Measurements from ENCODE around the gene PDZD4.

PDZD4 gene

DNA sequence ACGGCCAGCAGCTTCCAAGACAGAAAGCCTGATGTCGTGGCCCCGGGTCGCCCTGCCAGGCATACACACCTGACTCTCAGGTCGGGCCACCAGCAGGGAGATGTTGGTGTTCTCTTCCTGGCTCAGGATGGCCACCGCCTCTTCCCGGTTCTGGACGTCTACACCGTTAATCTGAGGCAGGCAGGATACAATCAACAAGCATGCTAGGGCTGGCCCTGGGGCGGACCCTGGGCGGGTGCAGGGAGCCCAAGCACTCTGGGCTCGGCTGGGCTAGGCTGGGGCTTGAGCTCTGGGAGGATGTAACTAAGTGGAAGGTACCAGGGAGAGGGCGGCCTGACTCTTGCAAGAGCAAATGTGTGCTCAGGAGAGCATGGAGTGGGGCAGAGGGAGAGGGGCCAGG, 24.9 kb downstream of the PDZD4 start:
- DNase-seq, result no peak

DNA sequence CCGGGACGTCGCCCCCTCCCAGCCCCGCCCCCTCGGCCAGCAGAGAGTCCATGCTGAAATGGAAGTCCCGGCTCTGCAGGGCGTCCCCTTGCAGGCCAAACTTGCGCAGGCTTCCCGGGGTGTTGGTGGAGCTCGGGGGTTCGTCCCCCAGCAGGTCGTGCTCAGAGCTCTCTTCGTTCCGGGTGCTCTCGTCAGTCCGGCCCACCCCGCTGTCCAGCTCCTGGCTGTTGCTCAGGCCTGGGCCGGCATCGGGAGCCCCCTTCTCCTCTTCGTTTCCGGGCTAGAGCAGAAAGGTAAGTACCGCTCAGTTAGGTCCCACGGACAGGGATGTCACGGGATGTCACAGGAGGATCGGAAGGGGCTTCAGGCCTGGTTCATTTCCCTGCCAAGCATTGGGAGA, 25.7 kb downstream of the PDZD4 start:
- DNase-seq, result no peak

DNA sequence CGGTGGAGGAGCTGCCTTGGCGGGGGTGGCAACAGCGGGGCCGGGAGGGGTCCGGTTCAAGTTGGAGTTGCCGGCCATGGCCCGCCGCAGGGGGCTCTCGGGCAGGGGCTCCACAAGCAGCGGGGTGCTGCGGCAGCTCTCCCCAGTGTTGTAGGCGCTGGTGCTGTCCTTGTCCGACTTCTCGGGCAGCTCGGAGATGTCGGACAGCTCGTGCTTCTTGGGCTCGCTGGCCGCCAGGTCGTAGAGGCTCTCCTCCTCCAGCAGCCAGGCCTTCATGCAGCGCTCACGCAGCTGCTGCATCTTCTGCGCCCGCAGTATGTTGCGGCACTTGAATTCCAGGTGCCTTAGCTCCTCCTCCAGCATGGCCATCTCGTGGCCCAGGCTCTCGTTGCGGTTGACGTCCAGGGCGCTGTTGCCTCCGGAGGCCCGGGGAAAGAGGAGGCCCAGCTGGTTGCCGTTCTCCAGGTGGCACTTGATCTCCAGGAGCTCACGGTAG, 26.2 kb downstream of the PDZD4 start:
- no peak for DNase-seq

DNA sequence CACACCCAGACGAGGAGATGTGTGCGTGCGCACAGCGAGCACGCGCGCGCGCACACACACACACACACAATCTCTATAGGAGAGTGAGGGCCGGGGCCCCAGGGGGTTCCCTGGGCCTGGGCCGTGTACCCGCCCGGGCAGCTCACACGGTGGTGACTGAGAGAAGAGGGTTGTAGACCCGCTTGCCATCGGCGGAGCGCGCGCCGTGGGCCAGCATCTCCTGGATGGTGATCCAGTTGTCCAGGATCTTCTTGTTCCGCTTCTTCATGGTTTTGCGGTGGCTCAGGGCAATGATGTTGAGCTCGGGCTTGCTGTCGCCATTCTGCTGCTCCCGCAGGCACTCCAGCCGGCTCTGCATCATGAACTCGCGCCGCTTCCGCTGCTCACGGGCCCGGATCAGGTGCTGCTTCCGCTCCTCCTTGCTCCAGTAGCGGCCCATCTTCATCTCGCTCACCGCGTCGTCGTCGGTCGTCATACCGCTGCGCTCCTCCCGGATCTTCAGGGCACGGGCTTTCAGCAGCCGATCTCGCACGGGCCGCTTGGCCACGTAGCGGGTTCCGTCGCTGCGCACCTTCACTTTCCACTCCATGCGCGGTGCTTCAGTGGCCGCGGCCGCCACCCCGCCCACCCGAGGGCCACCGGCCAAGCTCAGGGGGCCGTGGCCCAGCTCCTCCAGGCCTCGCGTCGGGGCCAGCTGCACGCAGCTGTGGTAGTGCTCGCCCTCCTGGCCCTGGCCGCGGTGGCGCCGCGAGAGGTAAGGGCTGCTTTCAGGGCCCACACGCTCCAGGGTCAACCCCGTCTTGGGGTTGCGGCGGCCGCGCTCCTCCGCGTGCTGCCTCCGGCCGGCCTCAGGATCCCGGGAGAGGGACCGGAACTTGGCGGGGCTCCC, 26.9 kb downstream of the PDZD4 start:
- DNase-seq, result no peak

DNA sequence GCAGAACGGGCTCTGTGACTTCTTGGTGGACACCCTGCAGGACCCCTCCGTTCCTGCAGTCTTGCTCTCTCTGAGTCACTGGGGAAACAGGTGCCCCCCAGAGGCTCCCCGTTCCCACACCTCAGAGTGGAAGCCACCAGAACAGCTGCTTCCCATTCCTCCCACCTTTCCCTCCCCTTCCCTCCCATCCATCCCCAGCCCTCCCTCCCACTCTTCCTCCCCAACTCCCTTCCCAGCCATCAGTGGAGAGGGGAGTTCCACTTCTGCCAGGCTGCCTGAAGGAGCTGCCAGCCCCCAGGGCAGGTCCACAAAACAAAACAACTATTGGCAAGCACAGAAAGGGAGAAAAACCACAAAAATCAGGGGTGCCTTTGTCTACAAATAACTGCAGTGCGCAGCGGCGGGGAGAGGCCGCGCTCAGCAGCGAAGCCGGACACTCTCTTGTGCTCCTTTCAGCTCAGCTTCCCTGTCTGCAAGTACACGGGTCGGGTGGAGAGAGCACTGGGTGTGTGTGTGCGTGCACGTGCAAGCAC, 27.8 kb downstream of the PDZD4 start:
- no peak for DNase-seq

DNA sequence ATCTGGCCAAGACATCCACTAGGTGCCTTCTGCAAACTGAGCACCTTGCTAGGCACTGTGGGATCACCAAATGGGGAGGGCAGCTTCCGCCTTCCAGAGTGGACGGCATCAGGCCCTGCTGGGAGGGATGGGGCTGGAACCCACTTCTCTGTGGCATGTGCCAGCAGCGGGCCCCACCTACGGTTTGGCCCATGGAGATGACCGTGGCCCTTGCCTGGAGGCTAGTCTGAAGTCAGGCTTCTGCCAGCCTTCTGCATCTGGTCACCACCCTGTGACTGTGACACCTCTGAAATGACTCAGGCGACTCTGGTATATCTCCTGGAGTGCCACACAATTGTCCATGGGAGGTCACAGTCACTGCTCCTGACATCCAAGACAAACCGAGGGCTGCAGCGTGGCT, 28.7 kb downstream of the PDZD4 start:
- no peak for DNase-seq

DNA sequence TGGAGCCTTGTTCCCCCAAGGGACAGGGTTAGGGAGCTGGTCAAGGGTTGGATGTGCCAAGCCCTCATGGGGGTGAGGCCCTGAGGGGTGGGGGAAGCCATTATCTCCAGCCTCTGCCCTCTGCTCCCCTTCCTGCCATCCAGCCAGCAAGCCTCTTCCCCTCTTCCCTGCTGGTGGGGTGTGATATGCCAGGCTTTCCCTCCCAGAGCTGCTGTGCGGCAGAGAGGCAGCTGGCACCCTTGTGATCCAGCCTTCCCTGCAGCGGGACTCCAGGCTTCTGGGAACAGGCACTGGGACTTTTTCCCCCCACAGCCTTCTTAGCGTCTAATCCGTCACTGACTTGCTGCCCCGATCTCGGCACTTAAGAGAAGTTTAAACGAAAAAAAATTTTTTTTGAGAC, 29.6 kb downstream of the PDZD4 start:
- no peak for DNase-seq

DNA sequence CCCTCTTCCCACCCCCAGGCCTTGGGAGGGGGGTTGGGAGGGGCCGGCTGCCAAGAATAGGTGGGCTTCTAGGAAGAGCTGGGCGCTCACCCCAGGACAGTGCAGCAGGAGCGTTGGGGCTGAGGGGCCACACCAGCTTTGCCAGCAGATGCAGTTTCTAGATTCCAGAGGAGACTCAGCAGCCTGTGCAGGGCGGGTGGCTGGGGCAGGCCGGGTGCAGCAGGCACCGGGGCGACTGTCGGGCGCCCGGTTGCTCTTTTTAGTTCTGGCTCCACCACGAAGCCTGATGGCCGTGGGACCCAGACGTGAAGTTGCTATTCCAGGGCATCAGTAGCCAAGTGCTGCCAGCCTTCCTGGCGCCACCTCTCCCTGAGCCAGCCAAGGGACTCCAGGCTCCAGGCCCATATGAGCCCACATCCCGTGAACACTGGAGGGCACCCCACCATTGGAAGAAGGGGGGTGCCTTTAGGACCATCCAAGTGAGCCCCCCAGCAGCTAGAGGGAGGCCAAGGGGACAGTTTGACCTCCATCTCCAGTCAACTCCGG, 30.1 kb downstream of the PDZD4 start:
- DNase-seq, result no peak

DNA sequence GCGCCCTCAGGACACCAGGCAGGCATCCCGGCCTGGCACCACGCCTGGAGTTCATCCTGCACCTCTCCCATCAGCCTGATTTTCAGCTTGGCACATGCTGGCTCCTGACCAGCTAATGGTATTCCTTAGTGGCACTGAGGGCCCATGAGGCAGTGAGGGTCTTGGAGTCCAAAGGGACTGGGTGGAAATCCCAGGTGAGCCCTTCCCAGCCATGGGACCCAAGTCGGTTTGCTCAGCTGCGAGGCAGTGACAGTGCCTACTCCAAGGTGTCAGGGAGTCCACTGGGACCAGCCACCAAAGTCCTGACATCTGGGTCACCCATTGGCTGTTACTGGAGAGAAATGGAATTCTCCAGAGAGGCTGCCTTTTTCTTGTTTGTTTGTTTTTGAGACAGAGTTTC, 31.0 kb downstream of the PDZD4 start:
- DNase-seq, result no peak

DNA sequence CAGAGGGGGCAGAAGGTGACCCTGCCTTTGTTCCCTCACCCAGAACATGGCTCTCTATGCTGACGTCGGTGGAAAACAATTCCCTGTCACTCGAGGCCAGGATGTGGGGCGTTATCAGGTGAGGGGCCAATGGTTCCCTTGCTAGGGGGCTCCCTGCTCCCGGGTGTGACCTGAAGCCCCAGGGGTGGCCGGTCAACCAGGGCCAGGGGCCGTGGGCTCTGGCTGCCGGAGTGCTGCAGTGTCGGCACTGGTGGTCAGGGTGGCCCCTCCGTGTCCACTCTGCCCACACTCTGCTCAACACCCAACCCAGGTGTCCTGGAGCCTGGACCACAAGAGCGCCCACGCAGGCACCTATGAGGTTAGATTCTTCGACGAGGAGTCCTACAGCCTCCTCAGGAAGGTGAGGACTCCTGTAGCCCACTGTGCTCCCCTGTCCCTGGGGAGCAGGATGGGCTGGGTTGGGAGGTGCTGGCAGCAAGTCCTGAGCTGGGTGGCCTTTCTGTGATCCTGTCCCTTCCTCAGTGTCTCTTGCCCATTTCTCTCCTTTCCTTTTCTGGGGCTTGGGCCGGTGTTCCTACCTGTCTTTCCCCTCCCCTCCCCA, 32.8 kb downstream of the PDZD4 start:
- no peak for DNase-seq

DNA sequence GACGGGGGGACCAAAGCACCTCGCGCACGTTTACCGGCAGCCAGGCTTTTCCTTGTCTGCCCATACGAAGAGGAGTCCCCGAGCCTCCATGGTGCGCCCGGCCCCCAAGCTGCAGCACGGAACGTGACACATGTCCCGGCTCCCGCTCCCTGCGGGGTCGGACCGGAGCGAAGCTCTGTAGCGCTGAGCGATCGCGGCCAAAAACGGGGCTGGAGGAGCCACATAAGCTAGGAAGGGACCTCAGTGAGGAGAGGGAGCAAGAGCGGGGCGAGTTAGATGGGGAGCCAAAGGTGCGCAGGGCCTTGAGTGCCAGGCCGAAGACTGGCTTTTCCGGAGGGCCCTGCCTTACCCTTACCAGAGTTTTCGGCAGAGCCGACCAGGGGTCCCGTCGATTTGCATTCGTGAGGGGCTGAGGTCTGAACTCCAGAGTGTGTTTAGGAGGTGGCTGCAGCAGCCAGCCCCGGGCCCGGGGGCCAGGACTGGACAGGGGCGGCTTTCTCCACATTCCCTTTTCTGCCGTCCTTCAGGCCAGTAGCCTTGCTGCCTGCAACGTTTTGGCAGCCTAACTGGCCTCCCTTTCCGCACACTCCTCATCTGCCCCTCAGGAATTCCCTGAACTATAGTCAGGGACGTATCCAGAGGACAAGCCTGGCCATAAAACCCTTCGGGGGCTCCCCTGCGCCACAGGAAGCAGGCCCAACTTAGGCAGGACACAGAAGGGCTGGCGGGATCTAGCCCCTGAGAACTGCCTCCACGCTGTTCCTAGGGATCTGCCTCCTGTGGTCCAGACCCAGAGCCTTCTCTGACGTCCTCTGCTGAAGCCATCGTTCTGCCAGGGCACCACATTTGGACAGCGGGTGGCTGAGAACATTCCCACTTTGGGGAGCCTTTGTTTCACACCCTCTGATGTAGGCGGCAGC, 35.2 kb downstream of the PDZD4 start:
- no peak for DNase-seq

DNA sequence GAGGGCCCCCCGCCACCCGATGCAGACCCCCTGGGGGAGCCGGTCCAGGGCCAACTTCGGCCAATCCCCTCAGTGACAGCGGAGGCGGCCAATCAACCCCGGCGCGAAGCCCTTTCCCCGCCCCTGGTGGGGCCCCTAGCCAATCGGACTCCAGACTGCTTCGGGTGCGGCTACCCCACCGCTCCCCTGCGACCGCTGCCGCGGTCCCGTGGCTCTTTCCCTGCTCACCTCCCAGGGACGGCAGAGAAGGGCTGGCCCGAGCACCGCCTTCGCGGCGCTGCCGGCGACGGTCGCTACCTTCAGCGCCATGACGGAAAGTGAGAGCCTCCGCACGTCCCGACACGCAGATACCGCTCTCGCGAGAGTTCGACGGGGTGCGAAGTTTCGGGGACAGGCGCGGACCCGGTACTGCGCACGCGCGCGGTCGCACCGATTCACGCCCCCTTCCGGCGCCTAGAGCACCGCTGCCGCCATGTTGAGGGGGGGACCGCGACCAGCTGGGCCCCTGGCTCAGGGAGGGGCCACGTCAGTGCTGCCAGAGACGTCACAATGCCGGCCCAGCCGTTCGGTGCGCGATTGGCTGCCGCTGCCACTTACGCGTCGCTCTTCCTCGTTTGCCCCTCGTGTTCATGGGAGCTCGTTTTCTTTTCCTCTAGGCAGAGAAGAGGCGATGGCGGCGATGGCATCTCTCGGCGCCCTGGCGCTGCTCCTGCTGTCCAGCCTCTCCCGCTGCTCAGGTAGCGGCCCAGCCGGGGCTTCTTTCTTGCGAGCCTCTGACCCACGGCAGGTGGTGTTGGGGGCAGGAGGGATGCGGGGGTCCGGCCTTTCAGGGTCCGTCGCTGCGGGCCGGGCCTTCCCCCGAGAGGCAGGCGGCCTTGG, 36.1 kb downstream of the PDZD4 start, which contains the start of the genes IDH3G and SSR4:
IDH3G (minus strand) TSS at position 358 of the 879 bp plus-strand sequence; CDS start at position 309, 49 bp downstream.
SSR4 (plus strand) TSS at position 651 of the 879 bp plus-strand sequence; CDS start at position 671, 20 bp downstream.
- peak; percentile 71 for DNase-seq

DNA sequence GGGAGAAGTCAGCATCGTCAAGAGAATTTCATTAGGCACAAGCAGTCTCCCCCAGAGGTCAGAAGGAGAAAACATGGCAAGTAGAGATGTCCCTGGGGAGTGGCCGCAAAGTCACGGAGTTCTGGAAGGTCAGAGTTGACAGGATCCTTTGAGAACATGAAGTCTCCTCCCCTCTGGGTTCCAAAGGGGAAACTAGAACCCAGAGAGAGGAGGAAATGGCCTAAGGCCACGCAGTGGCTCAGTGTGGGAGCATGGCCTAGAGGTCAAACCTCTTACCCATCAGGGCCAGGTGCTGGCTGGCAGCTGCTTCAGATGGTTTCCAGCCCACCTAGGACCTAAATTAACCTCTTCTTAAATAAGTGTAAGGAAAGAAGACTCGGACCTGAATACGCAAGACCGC, 37.1 kb downstream of the PDZD4 start:
- no peak for DNase-seq

DNA sequence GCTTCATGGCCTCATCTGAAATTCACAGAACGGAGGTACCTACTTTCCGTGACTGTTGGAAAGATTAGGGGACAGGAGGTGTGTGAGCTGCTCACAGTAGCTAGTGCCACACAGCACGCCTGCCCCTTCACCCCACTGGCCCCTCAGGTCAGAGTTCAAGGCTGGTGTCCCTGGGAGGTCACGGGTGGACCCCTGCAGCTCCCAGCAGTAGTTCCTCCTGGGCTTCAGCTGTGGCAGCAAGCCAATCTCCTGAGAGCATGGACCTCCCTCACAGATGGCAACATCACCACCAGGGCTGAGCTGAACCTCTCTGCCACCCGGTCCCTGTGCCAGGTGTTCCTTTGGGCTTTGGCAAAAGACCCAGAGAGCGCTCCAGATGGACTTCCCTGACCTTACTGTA, 38.0 kb downstream of the PDZD4 start:
- DNase-seq, result no peak

DNA sequence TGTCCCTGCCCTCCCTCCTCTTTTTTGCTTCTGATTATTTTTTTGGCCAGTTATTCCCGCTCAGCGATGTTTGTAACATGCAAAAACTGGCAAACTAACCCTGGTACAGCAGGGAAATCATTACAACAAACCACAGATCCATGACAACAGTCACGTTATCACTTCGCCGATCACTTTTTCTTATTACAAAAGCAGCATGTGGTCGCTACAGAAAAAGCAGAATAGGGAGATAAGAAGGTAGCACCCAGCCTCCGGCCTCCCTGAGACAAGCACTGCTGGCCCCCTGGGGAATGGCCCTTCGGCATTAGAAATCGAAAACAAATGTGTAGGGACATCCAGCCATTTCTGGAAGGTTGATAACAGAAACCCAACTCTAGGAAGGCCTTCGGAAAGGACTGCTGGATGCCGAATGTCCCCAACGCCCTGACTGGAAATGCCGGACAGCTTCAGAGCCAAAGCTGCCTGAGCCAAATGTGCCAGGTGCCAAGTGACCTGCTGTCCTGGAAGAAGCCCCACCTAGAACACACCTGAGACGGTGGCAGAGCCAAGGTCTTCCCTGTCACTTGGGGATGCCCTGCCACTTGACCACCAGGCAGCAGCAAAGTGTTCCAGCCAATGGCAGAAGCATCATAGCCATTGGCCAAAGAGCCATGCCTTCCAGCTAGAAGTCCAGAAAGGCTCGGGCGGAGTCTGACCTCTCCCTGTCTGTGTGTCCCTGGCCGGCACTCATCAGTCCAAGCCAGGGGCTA, 39.1 kb downstream of the PDZD4 start:
- no peak for DNase-seq

DNA sequence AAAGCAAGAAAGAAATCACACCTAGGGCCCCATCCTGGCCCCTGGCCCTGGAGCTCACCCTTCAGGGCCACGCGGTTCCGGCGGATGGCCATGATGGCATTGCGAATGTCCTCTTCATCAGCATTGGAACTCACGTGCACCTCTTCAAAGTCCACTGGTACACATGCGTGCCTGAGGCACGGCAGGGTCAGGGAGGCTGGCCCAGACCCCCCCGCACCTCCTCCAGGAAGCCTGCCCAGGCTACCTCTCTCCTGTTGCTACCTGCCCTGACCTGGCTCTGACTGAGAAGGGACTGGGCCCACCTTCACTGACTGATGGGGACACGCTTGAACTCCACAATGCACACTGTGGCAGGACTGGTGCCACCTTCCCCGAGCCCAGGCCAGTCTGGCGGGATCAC, 40.7 kb downstream of the PDZD4 start:
- no peak for DNase-seq

DNA sequence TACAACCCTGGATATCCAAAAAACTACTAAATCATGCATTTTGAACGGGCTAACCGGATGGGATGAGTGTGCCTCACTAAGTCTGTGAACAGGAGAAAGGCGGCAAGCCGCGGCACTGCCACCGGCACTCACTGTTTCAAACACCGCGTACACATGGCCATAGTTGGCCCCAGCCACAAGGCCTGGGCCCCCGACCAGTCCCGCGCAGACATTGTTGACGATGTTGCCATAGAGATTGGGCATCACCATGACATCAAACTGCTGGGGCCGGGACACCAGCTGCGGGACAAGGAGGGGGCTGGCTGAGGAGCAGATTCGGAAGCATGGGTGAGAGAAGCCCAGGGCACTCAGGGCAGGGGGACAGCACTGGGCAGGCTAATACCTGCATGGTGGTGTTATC, 43.7 kb downstream of the PDZD4 start:
- no peak for DNase-seq

DNA sequence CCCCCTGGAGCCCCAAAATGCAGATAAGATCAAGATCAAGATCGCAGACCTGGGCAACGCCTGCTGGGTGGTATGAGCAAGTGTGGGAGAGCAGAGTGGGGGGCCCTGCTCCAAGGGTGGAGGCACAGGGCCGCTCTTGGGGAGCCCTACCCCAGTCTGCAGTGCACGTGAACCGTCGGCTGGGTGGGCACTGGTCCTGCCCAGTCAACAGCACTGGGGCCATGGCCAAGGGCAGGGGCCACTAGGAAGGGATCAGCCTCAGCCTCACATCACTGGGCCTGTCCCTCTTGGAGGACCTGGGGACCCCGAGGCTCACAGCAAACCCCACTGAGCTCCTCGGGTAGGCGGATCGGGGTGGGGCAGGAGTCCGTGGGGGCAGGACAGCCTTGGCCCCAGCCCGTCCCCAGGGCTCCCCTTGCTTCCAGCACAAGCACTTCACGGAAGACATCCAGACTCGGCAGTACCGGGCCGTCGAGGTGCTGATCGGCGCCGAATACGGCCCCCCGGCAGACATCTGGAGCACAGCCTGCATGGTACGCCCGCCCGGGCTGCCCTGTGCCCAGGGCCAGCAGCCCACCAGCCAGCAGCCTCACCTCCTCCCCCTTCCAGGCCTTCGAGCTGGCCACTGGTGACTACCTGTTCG, 45.9 kb downstream of the PDZD4 start:
- no peak for DNase-seq

DNA sequence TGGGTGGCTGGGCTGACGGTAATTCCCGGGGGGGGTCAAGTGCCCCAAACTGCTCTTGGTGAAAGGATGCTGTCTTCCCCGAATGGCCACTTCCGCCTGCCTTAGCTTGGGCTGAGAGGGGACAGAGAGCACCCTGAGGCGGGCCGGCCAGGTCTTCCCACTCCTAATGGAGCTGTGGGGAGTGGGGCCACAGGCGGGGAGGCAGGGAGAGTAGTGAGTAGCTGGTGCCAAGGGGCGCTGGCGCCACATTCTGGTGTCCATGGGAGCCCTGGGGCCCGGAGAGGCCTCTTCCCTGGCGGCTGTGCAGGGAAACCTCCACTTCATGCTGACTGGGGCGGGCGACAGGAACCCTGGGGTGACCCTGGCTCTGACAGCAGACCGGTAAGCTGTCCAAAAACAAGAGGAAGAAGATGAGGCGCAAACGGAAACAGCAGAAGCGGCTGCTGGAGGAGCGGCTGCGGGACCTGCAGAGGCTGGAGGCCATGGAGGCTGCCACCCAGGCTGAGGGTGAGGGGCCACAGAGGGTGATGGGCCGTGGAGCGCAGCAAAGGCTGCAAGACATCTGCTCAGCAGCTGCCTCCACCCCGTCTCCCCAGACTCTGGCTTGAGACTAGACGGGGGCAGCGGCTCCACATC, 46.8 kb downstream of the PDZD4 start:
- DNase-seq, result no peak

DNA sequence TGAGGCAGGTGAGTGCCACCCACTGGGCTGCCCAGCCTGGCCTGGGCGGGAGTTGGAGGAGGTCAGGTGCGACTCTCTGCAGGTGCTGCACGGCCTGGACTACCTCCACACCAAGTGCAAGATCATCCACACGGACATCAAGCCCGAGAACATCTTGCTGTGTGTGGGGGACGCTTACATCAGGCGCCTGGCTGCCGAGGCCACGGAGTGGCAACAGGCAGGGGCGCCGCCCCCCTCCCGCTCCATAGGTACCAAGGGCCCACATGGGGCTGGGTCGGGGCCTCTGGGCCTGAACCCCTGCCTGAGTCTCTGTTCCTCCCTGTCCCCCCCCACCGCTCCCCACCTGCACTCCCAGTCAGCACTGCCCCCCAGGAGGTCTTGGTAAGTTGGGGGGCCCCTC, 47.5 kb downstream of the PDZD4 start:
- DNase-seq, result no peak

Measured in SHP77 treated with DMSO at 0.1 percent for 48 hours (cell line).